SK-N-SH treated with all-trans-retinoic acid at 6 μM for 48 hours (cell line): ENCODE data around the gene DPYSL3.

ENCODE experiments used
- ESRRG ChIP-seq: fragments of 250-450 bp; sonication (Bioruptor Pico); IDR thresholded peaks from 2 replicates; pipeline ENCODE4 v1.6.1; 2021; ENCODE audit warnings: mild to moderate bottlenecking
- TCF4 ChIP-seq: fragments of 250-450 bp; sonication (Bioruptor Pico); IDR thresholded peaks from 2 replicates; pipeline ENCODE4 v1.8.0; 2021; ENCODE audit warnings: mild to moderate bottlenecking, moderate library complexity, borderline replicate concordance

GRCh38 chr5:147519380-147519779, 9.5 kb upstream of the DPYSL3 start:
- TF ChIP-seq ESRRG (no peak), TCF4 (no peak)
